Frontal cortex (tissue), 4 donors: ENCODE data around the gene CUX1. TPM values are rescaled to one million over a fixed set of nuclear protein-coding genes. Genes with fewer than 3 reads are reported as not detected.

ENCODE experiments used
- DNase-seq, 2 donors: peaks; one replicate each; pipeline ENCODE4 v3.0.0; 2012; ENCODE audit warnings: low spot score in 2 of 2
- FAIRE-seq: peaks from 2 replicates; lab custom pipeline; 2012; peaks lifted over from hg19 to GRCh38; lab: Jason Lieb, UNC
- total RNA-seq: library from RNA; depleted of rRNA; stranded (reverse); fragments of >200 nt; gene quantifications from one replicate; pipeline ENCODE4 v1.2.3, GENCODE V29; 2014
- donor health status: control.
- donor health status: control.
- donor health status: control.

Gene CUX1
- total RNA-seq, 1 donor from 2014 or later: 23.6 TPM

DNA sequence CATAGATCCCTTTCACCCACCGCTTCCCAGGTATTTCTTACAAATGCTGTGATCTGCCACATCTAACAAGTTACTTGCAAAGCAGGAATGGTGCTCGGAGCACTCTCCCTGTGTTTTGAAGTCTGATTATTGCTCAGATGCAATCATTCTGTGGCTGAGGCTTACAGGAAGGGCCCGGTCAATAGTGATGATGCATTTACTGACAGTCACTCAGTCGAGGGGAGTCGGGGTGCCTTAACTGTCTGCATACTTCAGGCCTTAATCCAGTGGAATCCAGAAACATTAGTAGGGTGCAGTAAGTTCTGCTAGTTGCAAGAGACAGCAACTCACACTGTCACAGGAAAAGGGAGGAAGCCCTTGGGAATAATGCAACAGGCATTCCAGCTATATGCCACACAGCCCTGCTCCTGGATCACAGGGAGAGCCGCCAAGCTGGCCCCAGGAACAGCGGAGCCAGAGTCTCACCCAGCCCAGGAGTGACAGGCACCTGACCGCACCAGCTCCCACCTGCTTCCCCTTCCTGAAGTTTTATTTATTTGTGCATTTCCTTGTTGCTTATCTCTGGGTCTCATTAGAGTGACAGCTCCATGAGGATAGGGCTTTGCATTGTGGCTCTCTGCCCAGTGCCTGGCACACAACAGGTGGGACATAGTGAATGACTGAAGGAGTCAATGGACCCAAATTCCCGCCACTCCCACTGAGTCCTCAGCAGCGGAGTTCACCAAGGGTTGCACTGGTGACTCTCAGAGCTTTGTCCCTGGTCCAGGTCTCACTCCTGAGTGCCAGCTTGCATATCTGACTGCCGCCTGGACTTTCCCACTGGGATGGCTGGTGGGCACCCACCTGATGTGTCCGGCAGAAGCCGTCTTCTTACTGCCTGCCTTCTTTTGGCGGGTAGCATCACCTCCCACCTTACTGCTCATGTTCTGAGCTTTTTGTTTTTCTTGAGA lies 256.8 kb downstream of the CUX1 start:
- FAIRE-seq: no peak
- no peak for DNase-seq

DNA sequence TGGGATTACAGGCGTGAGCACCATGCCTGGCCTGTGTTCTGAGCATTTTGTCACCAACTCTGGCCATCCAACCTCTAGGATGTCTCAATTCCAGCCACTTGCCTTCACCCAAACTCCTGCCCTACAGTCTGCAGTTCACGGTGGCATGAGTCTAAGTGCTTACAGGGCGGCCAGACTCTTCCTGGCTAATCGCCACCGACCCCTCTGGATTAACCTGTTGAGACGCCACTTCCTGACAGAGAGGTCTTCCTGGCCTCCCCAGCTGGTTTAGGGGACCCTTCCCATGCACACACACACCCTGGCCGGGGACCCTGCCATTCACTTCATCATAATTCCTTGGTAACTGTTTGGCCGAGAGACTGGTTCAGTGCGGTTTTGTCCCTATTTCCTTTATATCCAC lies 257.7 kb downstream of the CUX1 start:
- DNase-seq: no peak
- no peak for FAIRE-seq

DNA sequence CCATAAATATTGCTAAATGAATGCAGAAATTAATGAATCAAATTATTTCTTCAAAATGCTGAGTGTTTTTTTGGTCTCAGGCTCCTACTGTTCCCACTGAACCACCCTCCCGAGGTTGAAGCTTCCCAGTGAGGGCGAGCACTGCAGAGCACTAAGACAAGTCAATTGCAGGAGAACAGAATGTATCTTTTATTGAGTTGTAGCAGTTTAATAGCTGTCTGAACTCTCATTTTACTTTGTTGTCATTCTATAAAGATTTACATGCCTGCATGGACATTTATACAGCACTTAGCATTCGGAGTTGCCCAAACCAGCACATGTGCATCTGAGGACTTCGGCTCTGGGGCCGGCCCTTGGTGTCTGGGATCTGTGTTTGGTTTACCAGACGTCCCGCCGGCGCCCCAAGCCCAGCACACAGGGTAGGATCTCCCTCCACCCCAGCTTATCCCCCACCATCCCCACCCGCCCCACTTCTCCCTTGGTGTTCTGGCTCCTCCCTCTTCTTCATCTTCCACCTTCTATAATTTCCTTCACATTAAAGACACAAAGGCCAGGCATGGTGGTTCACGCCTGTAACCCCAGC lies 258.2 kb downstream of the CUX1 start:
- no peak for DNase-seq
- FAIRE-seq: no peak

GRCh38 chr7:102077081-102077480 lies 259.7 kb downstream of the CUX1 start:
- no peak for FAIRE-seq

DNA sequence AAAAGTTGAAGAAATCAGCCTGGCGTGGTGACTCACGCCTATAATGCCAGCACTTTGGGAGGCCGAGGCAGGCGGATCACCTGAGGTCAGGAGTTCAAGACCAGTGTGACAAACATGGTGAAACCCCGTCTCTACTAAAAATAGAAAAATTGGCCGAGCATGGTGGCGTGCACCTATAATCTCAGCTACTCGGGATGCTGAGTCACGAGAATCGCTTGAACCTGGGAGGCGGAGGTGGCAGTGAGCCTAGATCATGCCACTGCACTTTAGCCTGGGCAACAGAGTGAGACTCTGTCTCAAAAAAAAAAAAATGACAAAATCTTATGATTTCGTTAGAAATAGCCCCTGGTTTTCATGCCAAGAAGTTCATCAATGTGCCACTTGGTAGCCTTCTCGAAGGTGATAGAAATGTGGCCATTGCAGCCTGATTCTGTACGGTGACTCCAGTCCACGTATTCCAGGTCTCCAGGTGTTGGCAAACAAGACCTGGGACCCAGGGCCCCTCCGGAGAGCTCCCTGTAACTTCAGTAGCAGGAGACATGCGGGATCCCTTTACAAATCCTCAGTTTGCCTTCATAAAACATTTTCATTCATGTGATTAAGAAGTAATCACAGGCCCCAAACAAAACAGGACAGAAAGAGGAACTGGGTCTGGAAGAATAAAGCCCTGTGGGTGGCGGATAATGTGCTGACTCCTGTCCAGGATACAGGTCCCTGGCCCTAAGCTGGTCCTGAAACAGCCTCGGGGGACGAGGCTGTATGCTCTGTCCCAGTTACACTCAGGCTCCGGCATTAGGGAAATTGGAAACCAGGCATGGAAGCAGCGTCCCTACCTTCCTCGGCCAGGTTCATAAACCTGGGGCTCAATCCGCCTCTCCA lies 262.0 kb downstream of the CUX1 start:
- DNase-seq (no peak), FAIRE-seq (no peak)

More at GRCh38 chr7:102077081-102077480, 259.7 kb downstream of the CUX1 start:
- DNase-seq: no peak

DNA sequence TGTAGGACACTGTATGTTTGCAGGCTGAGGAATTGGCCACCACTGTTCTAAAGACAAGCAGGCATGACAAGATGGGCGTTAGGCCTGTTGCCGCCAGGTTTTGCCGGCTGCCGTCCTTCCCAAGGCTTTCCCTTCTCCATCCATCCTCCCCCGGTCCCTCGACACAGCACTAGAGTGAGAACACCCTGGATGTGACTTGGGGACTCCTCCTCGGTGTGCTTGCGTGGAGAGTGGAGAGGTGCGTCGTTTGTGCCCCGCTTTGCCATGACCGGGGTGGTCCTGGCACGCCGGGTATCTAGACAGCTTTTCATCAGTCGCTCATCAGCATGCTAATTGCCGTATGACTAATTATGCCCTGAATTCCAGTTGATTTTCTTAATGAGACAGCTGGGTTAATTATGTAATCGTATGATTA lies 262.6 kb downstream of the CUX1 start:
- DNase-seq (peak in 1 of 2 donors; percentile 60), FAIRE-seq (no peak)

GRCh38 chr7:102080434-102081243 lies 263.2 kb downstream of the CUX1 start:
- FAIRE-seq (no peak), DNase-seq (no peak)

- DNase-seq (no peak), FAIRE-seq (no peak)
These were observed 263.8 kb downstream of the CUX1 start for GRCh38 chr7:102081244-102081627.

DNA sequence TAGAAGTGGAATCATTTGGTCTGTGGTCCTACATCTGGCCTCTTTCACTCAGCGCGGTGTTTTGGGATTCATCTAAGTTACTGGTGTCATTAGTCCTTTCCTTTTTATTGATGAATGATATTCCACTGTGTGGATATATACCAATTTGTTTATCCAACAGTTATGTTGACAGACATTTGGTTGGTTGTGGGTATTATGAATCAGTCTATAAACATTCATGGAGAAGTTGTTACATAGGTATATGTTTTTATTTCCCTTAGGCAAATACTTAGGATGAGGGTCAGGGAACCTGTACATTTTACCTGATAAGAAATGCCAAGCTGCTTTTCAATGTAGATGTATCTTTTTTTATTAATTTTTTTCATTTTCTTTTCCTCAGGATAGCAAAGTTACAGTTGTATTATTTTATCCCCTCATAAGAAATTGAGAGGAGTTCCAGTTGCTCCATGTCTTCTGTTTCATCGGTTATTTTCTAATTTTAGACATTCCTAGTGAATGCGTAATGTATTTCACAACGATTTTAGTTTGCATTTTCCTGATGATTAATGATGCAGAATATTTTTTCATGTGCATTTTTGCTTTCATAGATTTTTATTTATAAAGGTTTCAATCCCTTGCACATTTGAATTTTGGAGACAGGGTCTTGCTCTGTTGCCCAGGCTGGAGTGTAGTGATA lies 265.4 kb downstream of the CUX1 start:
- FAIRE-seq: no peak

GRCh38 chr7:102085218-102085772 lies 267.9 kb downstream of the CUX1 start:
- FAIRE-seq (no peak), DNase-seq (no peak)

More for the DNA sequence above, 265.4 kb downstream of the CUX1 start:
- DNase-seq: no peak

- FAIRE-seq (no peak), DNase-seq (no peak)
These were observed 272.0 kb downstream of the CUX1 start for GRCh38 chr7:102089175-102090098.

- DNase-seq (no peak), FAIRE-seq (no peak)
These were observed 276.3 kb downstream of the CUX1 start for GRCh38 chr7:102093599-102094315.

GRCh38 chr7:102094316-102094650 lies 276.9 kb downstream of the CUX1 start:
- DNase-seq (no peak), FAIRE-seq (no peak)

DNA sequence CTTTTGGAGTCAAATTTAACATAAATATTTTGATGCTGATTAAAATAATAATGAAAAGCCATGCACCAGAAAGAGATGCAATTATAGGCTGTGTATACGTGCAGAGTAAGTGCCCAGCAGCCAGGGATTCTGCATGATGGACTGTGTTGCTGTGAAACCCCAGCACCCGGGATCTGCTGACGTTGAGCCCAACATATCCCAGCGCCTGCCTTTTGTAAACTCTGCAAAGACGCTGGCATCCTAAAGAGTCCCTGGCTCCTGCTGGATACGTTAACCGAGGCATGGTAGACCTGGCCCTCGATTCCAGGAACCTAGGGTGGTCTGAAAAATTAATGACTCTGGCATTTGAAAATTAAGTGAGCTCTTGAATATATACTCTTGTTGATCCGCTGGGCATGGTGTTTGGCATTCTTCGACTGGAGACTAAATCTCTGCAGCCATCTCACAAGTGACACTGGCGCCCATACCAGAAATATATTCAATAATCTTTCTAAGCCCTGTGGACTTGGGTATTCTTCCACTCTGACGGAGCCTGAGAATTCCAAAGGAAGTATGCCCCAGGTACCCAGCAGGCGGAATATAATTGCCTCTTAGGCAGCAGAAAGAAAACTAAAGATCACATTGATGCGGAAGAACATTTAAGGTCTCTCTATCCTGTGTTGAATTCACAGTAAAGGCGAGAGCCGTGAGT lies 278.0 kb downstream of the CUX1 start:
- DNase-seq (no peak), FAIRE-seq (no peak)

DNA sequence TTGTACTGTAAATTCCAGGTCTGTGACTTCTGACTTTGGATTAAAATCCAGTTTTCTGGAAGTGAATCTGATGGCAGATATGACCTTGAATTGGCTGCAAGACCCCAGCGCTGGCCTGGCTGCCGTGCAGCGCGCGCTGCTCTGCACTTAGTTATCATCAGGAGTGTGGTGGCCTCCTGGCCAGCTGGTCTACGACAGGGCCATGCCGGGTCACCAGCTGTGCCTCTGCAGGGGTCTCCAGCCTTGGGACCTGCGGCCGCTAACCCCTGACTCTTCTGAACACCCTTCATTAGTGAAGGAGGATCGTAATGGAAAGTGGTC lies 278.5 kb downstream of the CUX1 start:
- no peak for DNase-seq

GRCh38 chr7:102096706-102097427 lies 279.4 kb downstream of the CUX1 start:
- FAIRE-seq: no peak

More for the DNA sequence above, 278.5 kb downstream of the CUX1 start:
- no peak for FAIRE-seq

More at GRCh38 chr7:102096706-102097427, 279.4 kb downstream of the CUX1 start:
- no peak for DNase-seq
